Colonic mucosa (tissue), 4 donors: ENCODE measurements around the gene ST3GAL2. TPM values are rescaled to one million over a fixed set of nuclear protein-coding genes. Genes with fewer than 3 reads are reported as not detected.
"Not testable (repeated sequence)": the region's sequence is repeated elsewhere in the genome, so short reads cannot be mapped to it uniquely, and the experiment has no call there.

Experiments used
- DNase-seq: peaks from one replicate; pipeline ENCODE4 v3.0.0-alpha.2; 2020
- H3K27ac ChIP-seq: fragments of 200-600 bp; one replicate; pipeline ENCODE4 v1.8.0; 2021
- H3K27me3 ChIP-seq: fragments of 200-600 bp; one replicate; pipeline ENCODE4 v1.8.0; 2021
- H3K36me3 ChIP-seq: fragments of 200-600 bp; one replicate; pipeline ENCODE4 v1.8.0; 2021
- H3K4me1 ChIP-seq: fragments of 200-600 bp; one replicate; pipeline ENCODE4 v1.8.0; 2021; ENCODE audit warnings: mild to moderate bottlenecking
- H3K4me3 ChIP-seq: fragments of 200-600 bp; one replicate; pipeline ENCODE4 v1.8.0; 2021
- H3K9ac ChIP-seq, 2 donors: one replicate each; pipeline ENCODE4 v1.7.0; 2013; ENCODE audit warnings: control low read depth in 2 of 2, low read depth in 2 of 2, low read length in 2 of 2
- H3K9me3 ChIP-seq: fragments of 200-600 bp; one replicate; pipeline ENCODE4 v1.8.0; 2021
- CTCF ChIP-seq: fragments of 200-600 bp; IDR thresholded peaks from one replicate; pipeline ENCODE4 v1.8.0; 2022; ENCODE audit warnings: antibody characterized with exemption, mild to moderate bottlenecking
- intact Hi-C: fragments of 100-400 bp; cut with DNase I; formaldehyde crosslinking; loops from one replicate; pipeline ENCODE4 v1.14.1; 2022
- total RNA-seq, 2 donors: library from RNA; stranded (reverse); fragmentation: NEBNext Ultra II Directional in 1 of 2; extraction: Animal tissue kit (Norgen Biotek cat#: 25700) in 1 of 2; gene quantifications; one replicate each; pipeline ENCODE4 v1.2.1, GENCODE V29; 2021
- donor health status: healthy.
- donor health status: DM: no; HTN: no; CAD: no.
- donor health status: DM: no; HTN: no; CAD: no.

The ST3GAL2 gene
- total RNA-seq, 2 donors from 2014 or later: 6.9 to 8.1 TPM

GRCh38 chr16:70454222-70455034 is 15.5 kb upstream of the ST3GAL2 start, which contains the start of gene FCSK:
FCSK (plus strand) TSS chr16:70454595; CDS start chr16:70463191, 8,596 bp downstream.
- Histone ChIP-seq H3K36me3 (no peaks in the 10 kb centered on the region), H3K4me3 (peak within 1 kb of the TSS; percentile 95), H3K27me3 (no peaks in the 10 kb centered on the region), H3K9me3 (no peaks in the 10 kb centered on the region), H3K9ac (peak within 1 kb of the TSS; percentile 89 to 93), H3K4me1 (no peaks in the 10 kb centered on the region), H3K27ac (peak within 1 kb of the TSS; percentile 75)
- no peak for TF ChIP-seq CTCF
- peak; percentile 67 for DNase-seq
- intact Hi-C loops: no loop called here

GRCh38 chr16:70453892-70454221 is 15.0 kb upstream of the ST3GAL2 start:
- no peaks in the 10 kb centered on the region for H3K36me3 ChIP-seq
- TF ChIP-seq CTCF: no peak
- H3K4me3 ChIP-seq: peak overlapping the region; percentile 95
- H3K4me1 ChIP-seq: no peaks in the 10 kb centered on the region
- peak overlapping the region; percentile 75 for H3K27ac ChIP-seq
- intact Hi-C loops: no loop called here
- H3K9ac ChIP-seq: peak overlapping the region in 1 of 2 donors; percentile 93
- H3K27me3 ChIP-seq: no peaks in the 10 kb centered on the region
- DNase-seq: peak; percentile 55
- no peaks in the 10 kb centered on the region for H3K9me3 ChIP-seq

GRCh38 chr16:70453117-70453891 is 14.4 kb upstream of the ST3GAL2 start:
- intact Hi-C loops: no loop called here

GRCh38 chr16:70451004-70451340 is 12.1 kb upstream of the ST3GAL2 start:
- H3K36me3 ChIP-seq, H3K27ac ChIP-seq, H3K4me1 ChIP-seq, H3K9me3 ChIP-seq, H3K4me3 ChIP-seq, DNase-seq, H3K27me3 ChIP-seq, intact Hi-C loops, H3K9ac ChIP-seq: not testable (repeated sequence)

More at GRCh38 chr16:70453117-70453891, 14.4 kb upstream of the ST3GAL2 start:
- DNase-seq: no peak
- Histone ChIP-seq H3K36me3 (no peaks in the 10 kb centered on the region), H3K4me3 (peak overlapping the region; percentile 95), H3K9ac (peak overlapping the region in 1 of 2 donors; percentile 93), H3K27me3 (no peaks in the 10 kb centered on the region), H3K27ac (peak overlapping the region; percentile 75), H3K4me1 (no peaks in the 10 kb centered on the region), H3K9me3 (no peaks in the 10 kb centered on the region)
- TF ChIP-seq CTCF: no peak

GRCh38 chr16:70450142-70451003 is 11.5 kb upstream of the ST3GAL2 start:
- H3K4me3 ChIP-seq, intact Hi-C loops, H3K36me3 ChIP-seq, H3K9me3 ChIP-seq, H3K4me1 ChIP-seq, H3K27ac ChIP-seq, DNase-seq, H3K9ac ChIP-seq, H3K27me3 ChIP-seq: not testable (repeated sequence)

- Histone ChIP-seq H3K4me3 (no peak overlapping the region), H3K36me3 (no peaks in the 10 kb centered on the region), H3K27me3 (no peaks in the 10 kb centered on the region), H3K9me3 (no peaks in the 10 kb centered on the region), H3K27ac (no peak overlapping the region), H3K9ac (no peak overlapping the region), H3K4me1 (no peaks in the 10 kb centered on the region)
- intact Hi-C loops: no loop called here
- DNase-seq: no peak
- no peak for TF ChIP-seq CTCF
Measured at GRCh38 chr16:70448075-70448474, 9.2 kb upstream of the ST3GAL2 start.
